K562 (cell line): ENCODE measurements around the gene POLR3E. TPM values are rescaled to one million over a fixed set of nuclear protein-coding genes. Genes with fewer than 3 reads are reported as not detected.

Experiments used
- ATAC-seq: fragments of 200-7000 bp; cut with Tn5 transposase; 3 replicates; pipeline ENCODE4 v1.9.1; 2020; ENCODE audit warnings: moderate library complexity
- BruUV-seq: library from RNA; stranded (reverse); fragments of 400-500 nt; replicated peaks from 2 replicates; lab custom pipeline; 2021; lab: Mats Ljungman, UMichigan
- CTCF ChIA-PET: fragments of 300-600 bp; formaldehyde crosslinking; extraction: SDS; loops from one replicate; lab custom pipeline; 2021; ENCODE audit warnings: low intra/inter-chr PET ratio; lab: Yijun Ruan, JAX
- POLR2A ChIA-PET: fragments of 300-600, 350-650 bp; sonication (Branson Sonifier 250); formaldehyde crosslinking; extraction: SDS; loops from one replicate; lab custom pipeline; 2021; ENCODE audit warnings: antibody characterized with exemption, inconsistent platforms; lab: Yijun Ruan, JAX
- DNase-seq, 4 experiments: peaks; one replicate each; pipeline versions ENCODE4 v3.0.0 to v3.0.0-alpha.2; 2011 to 2018; ENCODE audit warnings: low spot score in 3 of 4, mixed read lengths in 3 of 4; ENCODE audit errors: extremely low read depth in 1 of 4
- FAIRE-seq: peaks from 2 replicates; lab custom pipeline; 2011; peaks lifted over from hg19 to GRCh38; lab: Jason Lieb, UNC
- H2AFZ ChIP-seq: 2 replicates; pipeline ENCODE4 v1.6.0; 2011; ENCODE audit warnings: low read depth, low read length, control low read depth, inconsistent platforms
- H3K27ac ChIP-seq: fragments of 200-600 bp; 3 replicates; pipeline ENCODE4 v1.8.0; 2011; ENCODE audit warnings: low read depth, mild to moderate bottlenecking, control low read depth, inconsistent platforms, low read length, moderate library complexity, mixed read lengths; ENCODE audit errors: extremely low read depth
- H3K27me3 ChIP-seq, 2 experiments: fragments of 300-600 bp in 1 of 2; 2 replicates in 1 of 2; 3 replicates in 1 of 2; pipeline versions ENCODE4 v1.6.0 to v1.8.0; 2011; ENCODE audit warnings: inconsistent platforms in 2 of 2, low read length in 2 of 2, mild to moderate bottlenecking in 1 of 2, mixed read lengths in 1 of 2, moderate library complexity in 1 of 2; ENCODE audit not compliant: control insufficient read depth in 2 of 2, insufficient read depth in 2 of 2
- H3K36me3 ChIP-seq: fragments of 300-600 bp; 3 replicates; pipeline ENCODE4 v1.8.0; 2011; ENCODE audit warnings: mild to moderate bottlenecking, low read length, inconsistent platforms; ENCODE audit not compliant: control insufficient read depth, insufficient read depth
- H3K4me1 ChIP-seq, 2 experiments: fragments of 200-600 bp in 1 of 2; replicated peaks in 1 of 2; 2 replicates in 1 of 2; 3 replicates in 1 of 2; pipeline versions ENCODE4 v1.5.1 to v1.8.0; 2011; ENCODE audit warnings: inconsistent platforms in 2 of 2, low read length in 2 of 2, mild to moderate bottlenecking in 1 of 2, mixed read lengths in 1 of 2, moderate library complexity in 1 of 2; ENCODE audit not compliant: control insufficient read depth in 2 of 2, insufficient read depth in 2 of 2
- H3K4me2 ChIP-seq: 2 replicates; pipeline ENCODE4 v1.6.1; 2011; ENCODE audit warnings: low read length, control low read depth, inconsistent platforms, mixed read lengths; ENCODE audit not compliant: insufficient read depth
- H3K4me3 ChIP-seq: fragments of 200-600 bp; sonication (generic), shearing (Covaris generic); 2 replicates; pipeline ENCODE4 v1.5.1; 2016; ENCODE audit warnings: control low read depth, inconsistent platforms
- H3K79me2 ChIP-seq: fragments of 200-600 bp; 3 replicates; pipeline ENCODE4 v1.8.0; 2011; ENCODE audit warnings: low read length, inconsistent platforms; ENCODE audit not compliant: control insufficient read depth, insufficient read depth
- H3K9ac ChIP-seq, 2 experiments: 2 replicates each; pipeline versions ENCODE4 v1.6.0 to v1.6.1; 2011; ENCODE audit warnings: low read depth in 2 of 2, low read length in 2 of 2, control low read depth in 1 of 2, inconsistent platforms in 1 of 2, mild to moderate bottlenecking in 1 of 2, mixed read lengths in 1 of 2; ENCODE audit not compliant: insufficient read depth in 1 of 2
- H3K9me1 ChIP-seq: one replicate; pipeline ENCODE4 v1.6.0; 2011; ENCODE audit warnings: inconsistent platforms, mild to moderate bottlenecking, low read length, moderate library complexity; ENCODE audit not compliant: control insufficient read depth, insufficient read depth
- H3K9me3 ChIP-seq: replicated peaks from 2 replicates; pipeline ENCODE4 v1.5.1; 2011; ENCODE audit warnings: low read depth, low read length, inconsistent platforms; ENCODE audit not compliant: control insufficient read depth, insufficient read depth
- H4K20me1 ChIP-seq: replicated peaks from 2 replicates; pipeline ENCODE4 v1.6.1; 2011; ENCODE audit warnings: low read length, inconsistent platforms, mixed read lengths; ENCODE audit not compliant: control insufficient read depth, insufficient read depth
- BRD9 ChIP-seq: fragments of 450-650 bp; IDR thresholded peaks from 2 replicates; pipeline ENCODE4 v1.6.1; 2018; ENCODE audit warnings: low read depth; ENCODE audit not compliant: partially characterized antibody
- E2F3 ChIP-seq: fragments of 250-450 bp; sonication (Bioruptor Pico); IDR thresholded peaks from 2 replicates; pipeline ENCODE4 v1.4.0; 2020; ENCODE audit warnings: mild to moderate bottlenecking
- EP400 ChIP-seq: fragments of 450-650 bp; IDR thresholded peaks from 2 replicates; pipeline ENCODE4 v1.6.1; 2017; ENCODE audit warnings: antibody characterized with exemption, mild to moderate bottlenecking, moderate library complexity
- IFI16 ChIP-seq: fragments of 250-450 bp; sonication (Bioruptor Pico); IDR thresholded peaks from 2 replicates; pipeline ENCODE4 v2.1.2; 2022; ENCODE audit warnings: mild to moderate bottlenecking, inconsistent platforms
- JUN ChIP-seq, 2 experiments: sonication (generic) in 1 of 2; formaldehyde crosslinking in 1 of 2; IDR thresholded peaks; 2 replicates each; pipeline versions ENCODE4 v1.6.1 to v1.8.0; 2012 to 2022; ENCODE audit warnings: borderline replicate concordance in 2 of 2, mild to moderate bottlenecking in 2 of 2, improper control_type of control experiment in 1 of 2, low read depth in 1 of 2, low read length in 1 of 2, missing genetic modification reagents in 1 of 2
- MAFK ChIP-seq: IDR thresholded peaks from 2 replicates; pipeline ENCODE4 v1.6.1; 2011; ENCODE audit warnings: low read length, improper control_type of control experiment
- NR2F6 ChIP-seq: fragments of 450-650 bp; formaldehyde crosslinking; IDR thresholded peaks from 2 replicates; pipeline ENCODE4 v1.4.0; 2020; ENCODE audit warnings: mild to moderate bottlenecking
- SAFB ChIP-seq: fragments of 200-400 bp; formaldehyde crosslinking; IDR thresholded peaks from 2 replicates; pipeline ENCODE4 v1.6.1; 2017; ENCODE audit warnings: low read depth, low read length, borderline replicate concordance
- ZNF24 ChIP-seq: fragments of 450-650 bp; IDR thresholded peaks from 2 replicates; pipeline ENCODE4 v1.6.1; 2016
- ZNF354B ChIP-seq: fragments of 250-450 bp; sonication (Bioruptor Pico); IDR thresholded peaks from 2 replicates; pipeline ENCODE4 v1.4.0; 2020
- ZNF511 ChIP-seq: sonication (generic); formaldehyde crosslinking; IDR thresholded peaks from 2 replicates; pipeline ENCODE4 v1.8.0; 2022; ENCODE audit warnings: mild to moderate bottlenecking, missing genetic modification reagents
- in situ Hi-C: fragments of 300-500 bp; cut with MboI; formaldehyde crosslinking; loops from 4 replicates; pipeline ENCODE4 v1.15.0; 2018; ENCODE audit warnings: inconsistent platforms, mixed read lengths
- intact Hi-C: fragments of 100-400 bp; cut with micrococcal nuclease; formaldehyde crosslinking; loops from 2 replicates; pipeline ENCODE4 v1.14.2; 2022
- polyA plus RNA-seq, 8 experiments: library from polyadenylated mRNA; depleted of rRNA in 4 of 8; stranded (reverse) in 5 of 8; unstranded in 3 of 8; fragments of >200 nt; fragmentation: Nextera tagmentation in 2 of 8; fragmentation: Illumina TruSeq in 1 of 8; extraction: Ambion mirVana in 2 of 8; extraction: Trizol in 1 of 8; gene quantifications; 2 replicates each; pipeline versions ENCODE4 v1.2.1 to v1.2.3, GENCODE V29; 2011 to 2014; ENCODE audit warnings: inconsistent platforms in 1 of 8, missing spikeins in 1 of 8
- total RNA-seq, 7 experiments: library from RNA; depleted of rRNA in 6 of 7; stranded (reverse); fragments of >200 nt in 6 of 7; fragmentation: Illumina TruSeq in 2 of 7; extraction: Trizol in 2 of 7; gene quantifications; 2 replicates each; pipeline versions ENCODE4 v1.2.1 to v1.2.3, GENCODE V29; 2011 to 2021; ENCODE audit warnings: low replicate concordance in 1 of 7
- TF ChIP-seq, protein P1 (sequence below): fragments of 450-650 bp; IDR thresholded peaks from 2 replicates; pipeline ENCODE4 v1.6.1; 2016

Gene POLR3E
- total and polyA plus RNA-seq, 9 of the 15 experiments (the other 6 are each of a cell fraction or from before 2014, with no cell fraction given) = 17.7 to 151 (median 82.6) TPM

DNA sequence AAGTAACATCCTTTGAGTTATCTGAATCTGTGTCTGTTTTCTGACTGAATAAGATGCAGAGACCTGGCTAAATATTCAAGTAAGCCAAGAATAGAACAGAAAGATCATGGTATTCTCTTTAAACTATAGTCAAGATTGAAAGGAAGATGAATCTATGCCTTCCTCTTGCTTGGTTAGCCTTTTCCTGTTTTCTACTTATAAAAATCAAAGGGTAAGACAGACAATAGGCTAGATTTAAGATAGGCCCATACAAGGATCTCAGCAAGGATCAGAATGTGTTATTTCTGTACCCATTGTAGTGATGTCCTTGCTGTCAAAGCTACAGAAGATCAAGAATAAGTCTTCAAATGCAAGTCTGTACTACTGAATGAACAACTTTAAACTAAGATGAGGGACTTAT lies 84.2 kb downstream of the POLR3E start:
- intact Hi-C loops = no loop called here
- H3K4me2 ChIP-seq = no peak overlapping the region
- BruUV-seq = no TSS peak
- ATAC-seq = no peak
- FAIRE-seq = no peak
- H3K4me1 ChIP-seq = no peaks in the 10 kb centered on the region
- ChIA-PET POLR2A (interaction anchor here (0.6 to 1.0 kb wide), 2 partner anchors 8 to 13 kb away, joined by 3 read pairs; no protein-coding TSS in a partner anchor), CTCF (no interaction called here)
- no peaks in the 10 kb centered on the region for H3K36me3 ChIP-seq
- no peak overlapping the region for H3K4me3 ChIP-seq
- no peak overlapping the region for H3K27ac ChIP-seq
- H3K79me2 ChIP-seq = no peaks in the 10 kb centered on the region
- H3K9me3 ChIP-seq = no peaks in the 10 kb centered on the region
- H3K27me3 ChIP-seq = no peaks in the 10 kb centered on the region
- no peak overlapping the region for H2AFZ ChIP-seq
- no peak overlapping the region for H3K9ac ChIP-seq
- no peaks in the 10 kb centered on the region for H4K20me1 ChIP-seq
- no peaks in the 10 kb centered on the region for H3K9me1 ChIP-seq
- no peak for DNase-seq
- in situ Hi-C loops = loop anchor here (25.0 kb wide), 1 partner anchor 469 kb away; no protein-coding TSS in a partner anchor
- TF ChIP-seq NR2F6 (CRISPR knock-in tag) (no peak), SAFB (no peak), ZNF24 (no peak), E2F3 (CRISPR knock-in tag) (no peak), IFI16 (CRISPR knock-in tag) (no peak), ZNF511 (CRISPR knock-in tag) (no peak), MAFK (no peak), EP400 (no peak), BRD9 (no peak), JUN (IDR thresholded peaks at IDR 0.05; ENCODE audit: borderline replicate concordance, low read depth, low read length) (no peak), JUN (CRISPR knock-in tag; IDR thresholded peaks at IDR 0.05; ENCODE audit: borderline replicate concordance) (no peak), ZNF354B (CRISPR knock-in tag) (no peak)
- TF ChIP-seq, protein P1, sequence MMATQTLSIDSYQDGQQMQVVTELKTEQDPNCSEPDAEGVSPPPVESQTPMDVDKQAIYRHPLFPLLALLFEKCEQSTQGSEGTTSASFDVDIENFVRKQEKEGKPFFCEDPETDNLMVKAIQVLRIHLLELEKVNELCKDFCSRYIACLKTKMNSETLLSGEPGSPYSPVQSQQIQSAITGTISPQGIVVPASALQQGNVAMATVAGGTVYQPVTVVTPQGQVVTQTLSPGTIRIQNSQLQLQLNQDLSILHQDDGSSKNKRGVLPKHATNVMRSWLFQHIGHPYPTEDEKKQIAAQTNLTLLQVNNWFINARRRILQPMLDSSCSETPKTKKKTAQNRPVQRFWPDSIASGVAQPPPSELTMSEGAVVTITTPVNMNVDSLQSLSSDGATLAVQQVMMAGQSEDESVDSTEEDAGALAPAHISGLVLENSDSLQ = no peak
- TF ChIP-seq, all 486 proteins: peak for 0
